HCT116 (cell line): Measurements from ENCODE around the gene SH3D21. TPM values are rescaled to one million over a fixed set of nuclear protein-coding genes. Genes with fewer than 3 reads are reported as not detected.

Experiments used
- ATAC-seq: fragments of 200-7000 bp; cut with Tn5 transposase; 2 replicates; pipeline ENCODE4 v1.9.1; 2020; ENCODE audit warnings: mild to moderate bottlenecking, moderate library complexity
- BruUV-seq: library from RNA; stranded (reverse); fragments of 400-500 nt; replicated peaks from 2 replicates; lab custom pipeline; 2021; lab: Mats Ljungman, UMichigan
- CTCF ChIA-PET: fragments of 300-600 bp; sonication (Branson Sonifier 250); formaldehyde crosslinking; loops from one replicate; lab custom pipeline; 2021; ENCODE audit warnings: antibody characterized with exemption; lab: Charles Lee
- POLR2A ChIA-PET: fragments of 300-600, 350-600 bp; sonication (Branson Sonifier 250); formaldehyde crosslinking; loops from one replicate; lab custom pipeline; 2021; ENCODE audit warnings: antibody characterized with exemption; lab: Charles Lee
- RAD21 ChIA-PET, 2 experiments: fragments of 300-600 bp; sonication (Branson Sonifier 250); formaldehyde crosslinking; loops; one replicate each; lab custom pipeline; 2023; ENCODE audit warnings: low total read pairs in 2 of 2; ENCODE audit not compliant: uncharacterized antibody in 2 of 2, unreplicated experiment in 2 of 2, low non-redundant PET in 1 of 2; lab: Charles Lee
- DNase-seq: peaks from one replicate; pipeline ENCODE4 v3.0.0-alpha.2; 2010; ENCODE audit warnings: low read depth, low spot score
- H2AFZ ChIP-seq: fragments of 200-600 bp; shearing (Covaris generic), sonication (generic); 2 replicates; pipeline ENCODE4 v1.6.1; 2017; ENCODE audit warnings: low read depth, mixed run types, mixed read lengths, antibody characterized with exemption, low read length; ENCODE audit not compliant: poor library complexity, severe bottlenecking
- H3K27ac ChIP-seq: 2 replicates; pipeline ENCODE4 v1.5.1; 2012; ENCODE audit warnings: low read depth, low read length
- H3K27me3 ChIP-seq: fragments of 200-600 bp; sonication (generic); 2 replicates; pipeline ENCODE4 v1.6.1; 2016; ENCODE audit warnings: mixed run types, low read length, mixed read lengths; ENCODE audit not compliant: insufficient read depth
- H3K36me3 ChIP-seq, 2 experiments: fragments of 200-500 bp in 1 of 2; fragments of 200-600 bp in 1 of 2; sonication (Bioruptor generic) in 1 of 2; sonication (generic) in 1 of 2; 2 replicates each; pipeline versions ENCODE4 v1.5.1 to v1.6.1; 2014 to 2016; ENCODE audit warnings: low read length in 2 of 2, inconsistent platforms in 1 of 2, mixed read lengths in 1 of 2, mixed run types in 1 of 2; ENCODE audit not compliant: insufficient read depth in 2 of 2, control insufficient read depth in 1 of 2
- H3K4me1 ChIP-seq, 2 experiments: fragments of 200-600 bp in 1 of 2; sonication (generic) in 1 of 2; 2 replicates each; pipeline versions ENCODE4 v1.5.1 to v1.6.1; 2012 to 2017; ENCODE audit warnings: low read length in 2 of 2, inconsistent platforms in 1 of 2, mild to moderate bottlenecking in 1 of 2, mixed read lengths in 1 of 2, mixed run types in 1 of 2, moderate library complexity in 1 of 2; ENCODE audit not compliant: insufficient read depth in 2 of 2, control insufficient read depth in 1 of 2
- H3K4me2 ChIP-seq: fragments of 200-600 bp; sonication (generic); 2 replicates; pipeline ENCODE4 v1.6.1; 2017; ENCODE audit warnings: mixed run types, low read length, mixed read lengths
- H3K4me3 ChIP-seq, 2 experiments: fragments of 200-600 bp in 1 of 2; sonication (generic) in 1 of 2; replicated peaks in 1 of 2; 2 replicates each; pipeline ENCODE4 v1.5.1; 2011 to 2016; ENCODE audit warnings: low read length in 2 of 2, control low read depth in 1 of 2, low read depth in 1 of 2, mild to moderate bottlenecking in 1 of 2, mixed read lengths in 1 of 2, mixed run types in 1 of 2
- H3K79me2 ChIP-seq: fragments of 200-600 bp; sonication (generic); 2 replicates; pipeline ENCODE4 v1.6.1; 2017; ENCODE audit warnings: mild to moderate bottlenecking, mixed run types, low read length, moderate library complexity, mixed read lengths; ENCODE audit not compliant: insufficient read depth
- H3K9ac ChIP-seq: fragments of 200-600 bp; sonication (generic); 2 replicates; pipeline ENCODE4 v1.6.1; 2016; ENCODE audit warnings: low read length, mixed read lengths
- H3K9me2 ChIP-seq: fragments of 200-600 bp; sonication (generic), shearing (Covaris generic); 2 replicates; pipeline ENCODE4 v1.6.1; 2017; ENCODE audit warnings: mixed run types, mild to moderate bottlenecking, moderate library complexity; ENCODE audit not compliant: insufficient read depth
- H3K9me3 ChIP-seq, 2 experiments: fragments of 200-500 bp in 1 of 2; fragments of 200-600 bp in 1 of 2; sonication (Bioruptor generic) in 1 of 2; sonication (generic) in 1 of 2; 2 replicates each; pipeline ENCODE4 v1.6.1; 2014 to 2017; ENCODE audit warnings: low read length in 2 of 2, mixed read lengths in 2 of 2, inconsistent platforms in 1 of 2, low read depth in 1 of 2, mild to moderate bottlenecking in 1 of 2, mixed run types in 1 of 2, moderate library complexity in 1 of 2; ENCODE audit not compliant: control insufficient read depth in 1 of 2, insufficient read depth in 1 of 2
- H4K20me1 ChIP-seq: fragments of 200-600 bp; sonication (generic), shearing (Covaris generic); 2 replicates; pipeline ENCODE4 v1.6.1; 2017; ENCODE audit warnings: mixed run types, mild to moderate bottlenecking, moderate library complexity; ENCODE audit not compliant: insufficient read depth
- CEBPB ChIP-seq: IDR thresholded peaks from 2 replicates; pipeline ENCODE4 v1.6.1; 2012; ENCODE audit warnings: low read depth
- EGR1 ChIP-seq: IDR thresholded peaks from 2 replicates; pipeline ENCODE4 v1.6.1; 2012; ENCODE audit warnings: low read depth
- ELF1 ChIP-seq: IDR thresholded peaks from 2 replicates; pipeline ENCODE4 v1.6.1; 2012; ENCODE audit warnings: low read depth, borderline replicate concordance
- EZH2 ChIP-seq: fragments of 200-600 bp; sonication (generic); IDR thresholded peaks from 2 replicates; pipeline ENCODE4 v1.6.1; 2017; ENCODE audit warnings: antibody characterized with exemption, mixed run types
- EZH2phosphoT487 ChIP-seq: fragments of 200-600 bp; IDR thresholded peaks from 2 replicates; pipeline ENCODE4 v1.6.1; 2018; ENCODE audit warnings: antibody characterized with exemption, borderline replicate concordance
- FOSL1 ChIP-seq: IDR thresholded peaks from 2 replicates; pipeline ENCODE4 v1.6.1; 2012; ENCODE audit warnings: low read depth
- JUND ChIP-seq: IDR thresholded peaks from 2 replicates; pipeline ENCODE4 v1.6.1; 2012
- POLR2A ChIP-seq: IDR thresholded peaks from 2 replicates; pipeline ENCODE4 v1.7.0; 2011; ENCODE audit warnings: borderline replicate concordance; ENCODE audit not compliant: insufficient read depth, insufficient read length; ENCODE audit errors: extremely low read depth
- POLR2AphosphoS5 ChIP-seq: IDR thresholded peaks from 2 replicates; pipeline ENCODE4 v1.6.1; 2011; ENCODE audit warnings: mild to moderate bottlenecking, low read depth, low read length, moderate library complexity
- RAD21 ChIP-seq: IDR thresholded peaks from 2 replicates; pipeline ENCODE4 v1.6.1; 2012; ENCODE audit warnings: low read depth, mild to moderate bottlenecking
- SIN3A ChIP-seq: IDR thresholded peaks from 2 replicates; pipeline ENCODE4 v1.6.1; 2012; ENCODE audit warnings: low read depth
- SP1 ChIP-seq: IDR thresholded peaks from 2 replicates; pipeline ENCODE4 v1.6.1; 2012; ENCODE audit warnings: low read depth
- TCF7L2 ChIP-seq: IDR thresholded peaks from 2 replicates; pipeline ENCODE4 v1.7.0; 2011; ENCODE audit warnings: borderline replicate concordance, inconsistent platforms; ENCODE audit not compliant: insufficient read depth, insufficient read length; ENCODE audit errors: extremely low read depth
- YY1 ChIP-seq: IDR thresholded peaks from 2 replicates; pipeline ENCODE4 v1.6.1; 2011; ENCODE audit warnings: low read length, low read depth, moderate library complexity, mild to moderate bottlenecking; ENCODE audit not compliant: insufficient replicate concordance; ENCODE audit errors: extremely low read depth
- ZFX ChIP-seq: fragments of 450-650 bp; IDR thresholded peaks from 2 replicates; pipeline ENCODE4 v1.6.1; 2017
- intact Hi-C: fragments of 100-400 bp; cut with micrococcal nuclease; formaldehyde crosslinking; loops from 2 replicates; pipeline ENCODE4 v1.10.0; 2022
- total RNA-seq: library from RNA; stranded (reverse); gene quantifications from one replicate; pipeline ENCODE4 v1.2.1, GENCODE V29; 2021; ENCODE audit not compliant: unreplicated experiment
- TF ChIP-seq, protein P1 (sequence below): IDR thresholded peaks from 2 replicates; pipeline ENCODE4 v1.6.1; 2012
- TF ChIP-seq, protein P2 (sequence below): IDR thresholded peaks from 2 replicates; pipeline ENCODE4 v1.6.1; 2011; ENCODE audit warnings: mild to moderate bottlenecking, low read length, moderate library complexity; ENCODE audit not compliant: insufficient replicate concordance; ENCODE audit errors: extremely low read depth

Gene SH3D21
- total RNA-seq, 1 experiment from 2014 or later, result 9.3 TPM

DNA sequence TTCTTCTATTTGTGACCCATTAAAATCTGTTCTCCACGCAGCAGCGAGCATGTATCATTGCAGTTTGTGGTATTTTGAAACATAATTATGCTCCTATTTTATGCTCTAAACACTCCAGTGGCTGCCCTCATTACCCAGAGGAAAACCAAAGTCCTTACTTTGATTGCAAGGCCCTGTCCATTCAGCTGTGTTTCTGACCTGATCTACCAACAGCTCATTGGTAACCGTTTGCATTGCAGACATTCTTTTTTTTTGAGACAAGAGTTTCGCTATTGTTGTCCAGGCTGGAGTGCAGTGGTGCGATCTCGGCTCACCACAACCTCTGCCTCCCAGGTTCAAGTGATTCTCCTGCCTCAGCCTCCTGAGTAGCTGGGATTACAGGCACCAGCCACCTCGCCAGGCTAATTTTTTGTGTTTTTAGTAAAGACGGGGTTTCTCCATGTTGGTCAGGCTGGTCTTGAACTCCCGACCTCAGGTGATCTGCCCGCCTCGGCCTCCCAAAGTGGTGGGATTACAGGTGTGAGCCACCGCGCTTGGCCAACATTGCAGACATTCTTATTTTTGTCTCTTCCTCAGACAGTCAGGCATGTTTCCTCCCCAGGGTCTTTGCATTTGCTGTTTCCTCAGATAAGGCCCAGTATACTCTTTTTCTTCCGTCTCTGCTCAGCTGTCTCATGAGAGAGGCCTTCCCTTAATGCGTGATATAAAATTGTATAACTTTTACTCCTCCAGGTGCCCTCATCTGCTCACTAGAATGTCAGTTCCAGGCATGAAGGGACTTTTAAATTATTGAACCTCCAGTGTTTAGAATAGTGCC lies 49.4 kb upstream of the SH3D21 start:
- intact Hi-C loops, result no loop called here
- 0 out of 2 replicates have a peak overlapping the region, but pooled peaks have one; percentile 27 for H3K9ac ChIP-seq
- POLR2A ChIA-PET, result no interaction called here
- H3K4me1 ChIP-seq, result peaks cover 22 to 36% of the 10 kb centered on the region in 2 experiments
- no peak overlapping the region for H2AFZ ChIP-seq
- H3K4me3 ChIP-seq, result no peak overlapping the region
- peaks cover 37% of the 10 kb centered on the region; the same call in 1 of the 2 replicates for H4K20me1 ChIP-seq
- H3K36me3 ChIP-seq, result peaks cover 11 to 20% of the 10 kb centered on the region in 2 experiments; a peak in 3 of 4 replicates
- 0 out of 2 replicates have a peak, but pooled peaks have one; percentile 18 for TF ChIP-seq SIN3A
- TF ChIP-seq, protein P1, sequence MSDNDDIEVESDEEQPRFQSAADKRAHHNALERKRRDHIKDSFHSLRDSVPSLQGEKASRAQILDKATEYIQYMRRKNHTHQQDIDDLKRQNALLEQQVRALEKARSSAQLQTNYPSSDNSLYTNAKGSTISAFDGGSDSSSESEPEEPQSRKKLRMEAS, result no peak
- RAD21 ChIA-PET, result no interaction called here
- no TSS peak for BruUV-seq
- ATAC-seq (no peak), DNase-seq (no peak)
- no peaks in the 10 kb centered on the region for H3K9me3 ChIP-seq
- no peaks in the 10 kb centered on the region for H3K27me3 ChIP-seq
- peak overlapping the region; percentile 39 for H3K4me2 ChIP-seq
- H3K79me2 ChIP-seq, result peaks cover 95% of the 10 kb centered on the region
- CTCF ChIA-PET, result no interaction called here
- H3K27ac ChIP-seq, result peak overlapping the region; percentile 50; the same call in 1 of the 2 replicates
- H3K9me2 ChIP-seq, result no peaks in the 10 kb centered on the region

DNA sequence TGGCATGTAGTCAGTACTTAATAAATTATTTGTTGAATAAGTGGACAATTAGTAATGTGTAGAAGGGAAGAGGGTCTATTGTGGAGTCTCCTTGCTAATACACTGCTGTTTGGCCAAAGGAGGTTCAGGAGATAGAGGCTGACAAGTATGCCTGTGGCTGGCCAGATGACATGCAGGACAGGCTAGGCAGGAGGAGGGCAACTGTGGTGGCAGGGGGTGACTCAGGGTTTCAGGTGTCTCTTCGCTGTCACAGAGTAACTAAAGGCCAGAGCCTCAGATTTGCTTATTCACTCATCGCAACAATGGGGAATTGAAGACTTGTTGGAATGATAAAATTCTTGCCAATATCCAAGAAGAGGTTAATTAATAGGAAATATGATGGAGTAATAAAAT lies 48.8 kb upstream of the SH3D21 start:
- no peaks in the 10 kb centered on the region for H3K27me3 ChIP-seq
- intact Hi-C loops, result no loop called here
- DNase-seq (no peak), ATAC-seq (peak; percentile 64)
- H2AFZ ChIP-seq, result no peak overlapping the region
- RAD21 ChIA-PET, result no interaction called here
- H3K36me3 ChIP-seq, result peaks cover 16 to 20% of the 10 kb centered on the region in 2 experiments; a peak in 3 of 4 replicates
- H3K27ac ChIP-seq, result peak overlapping the region; percentile 50
- H3K4me2 ChIP-seq, result peak overlapping the region; percentile 39
- H4K20me1 ChIP-seq, result peaks cover 37% of the 10 kb centered on the region; the same call in 1 of the 2 replicates
- H3K9me3 ChIP-seq, result no peaks in the 10 kb centered on the region
- CTCF ChIA-PET, result no interaction called here
- BruUV-seq, result no TSS peak
- H3K4me1 ChIP-seq, result peaks cover 22 to 36% of the 10 kb centered on the region in 2 experiments
- 0 out of 2 replicates have a peak overlapping the region, but pooled peaks have one; percentile 27 for H3K9ac ChIP-seq
- H3K9me2 ChIP-seq, result no peaks in the 10 kb centered on the region
- POLR2A ChIA-PET, result no interaction called here
- no peak overlapping the region for H3K4me3 ChIP-seq
- peaks cover 95% of the 10 kb centered on the region for H3K79me2 ChIP-seq
- TF ChIP-seq YY1 (no peak), EZH2 (no peak), JUND (no peak), ELF1 (no peak), SIN3A (no peak), POLR2AphosphoS5 (no peak), POLR2A (no peak), SP1 (no peak), CEBPB (no peak), EZH2phosphoT487 (no peak), EGR1 (no peak), ZFX (no peak), TCF7L2 (no peak), FOSL1 (no peak), RAD21 (no peak)
- TF ChIP-seq, protein P2, sequence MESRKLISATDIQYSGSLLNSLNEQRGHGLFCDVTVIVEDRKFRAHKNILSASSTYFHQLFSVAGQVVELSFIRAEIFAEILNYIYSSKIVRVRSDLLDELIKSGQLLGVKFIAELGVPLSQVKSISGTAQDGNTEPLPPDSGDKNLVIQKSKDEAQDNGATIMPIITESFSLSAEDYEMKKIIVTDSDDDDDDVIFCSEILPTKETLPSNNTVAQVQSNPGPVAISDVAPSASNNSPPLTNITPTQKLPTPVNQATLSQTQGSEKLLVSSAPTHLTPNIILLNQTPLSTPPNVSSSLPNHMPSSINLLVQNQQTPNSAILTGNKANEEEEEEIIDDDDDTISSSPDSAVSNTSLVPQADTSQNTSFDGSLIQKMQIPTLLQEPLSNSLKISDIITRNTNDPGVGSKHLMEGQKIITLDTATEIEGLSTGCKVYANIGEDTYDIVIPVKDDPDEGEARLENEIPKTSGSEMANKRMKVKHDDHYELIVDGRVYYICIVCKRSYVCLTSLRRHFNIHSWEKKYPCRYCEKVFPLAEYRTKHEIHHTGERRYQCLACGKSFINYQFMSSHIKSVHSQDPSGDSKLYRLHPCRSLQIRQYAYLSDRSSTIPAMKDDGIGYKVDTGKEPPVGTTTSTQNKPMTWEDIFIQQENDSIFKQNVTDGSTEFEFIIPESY, result no peak
- TF ChIP-seq, protein P1, result no peak
